T-helper 1 cell treated with Interleukin-12 subunit alpha and Interleukin-12 subunit beta and Interleukin-4 antibody, amounts not matched to agents 30 ng/mL and 1 ng/mL, for 36 hours (primary cell): ENCODE measurements around the gene AVPR1B. TPM values are rescaled to one million over a fixed set of nuclear protein-coding genes. Genes with fewer than 3 reads are reported as not detected.

ENCODE experiments used
- intact Hi-C: fragments of 100-400 bp; cut with micrococcal nuclease; formaldehyde crosslinking; loops from one replicate; pipeline ENCODE4 v1.15.1; 2024
- total RNA-seq: library from RNA; stranded (reverse); gene quantifications from 2 replicates; pipeline ENCODE4 v1.2.3, GENCODE V29; 2022

Gene AVPR1B
- total RNA-seq, 1 donor from 2014 or later, result not detected

- intact Hi-C loops, result no loop called here
These were observed 4.4 kb downstream of the AVPR1B start for GRCh38 chr1:206112600-206113301.

- intact Hi-C loops, result no loop called here
These were observed 5.8 kb downstream of the AVPR1B start for GRCh38 chr1:206111271-206111927.

GRCh38 chr1:206110820-206111219 lies 6.4 kb downstream of the AVPR1B start:
- intact Hi-C loops, result no loop called here

GRCh38 chr1:206110161-206110560 lies 7.0 kb downstream of the AVPR1B start:
- intact Hi-C loops, result no loop called here

GRCh38 chr1:206109718-206110117 lies 7.5 kb downstream of the AVPR1B start:
- intact Hi-C loops, result no loop called here

GRCh38 chr1:206108635-206109034 lies 8.6 kb downstream of the AVPR1B start:
- intact Hi-C loops, result no loop called here

GRCh38 chr1:206107168-206107544 lies 10.0 kb downstream of the AVPR1B start:
- intact Hi-C loops, result loop anchor here (2.0 kb wide), 1 partner anchor 130 kb away; no protein-coding TSS in a partner anchor

- intact Hi-C loops, result loop anchor here (1.0 to 2.0 kb wide), 5 partner anchors 76 to 315 kb away; no protein-coding TSS in a partner anchor
These were observed 10.6 kb downstream of the AVPR1B start for GRCh38 chr1:206106328-206107167.

- intact Hi-C loops, result no loop called here
These were observed 11.7 kb downstream of the AVPR1B start for GRCh38 chr1:206105464-206105995.

GRCh38 chr1:206103979-206104378 lies 13.2 kb downstream of the AVPR1B start:
- intact Hi-C loops, result no loop called here

- intact Hi-C loops, result no loop called here
These were observed 14.8 kb downstream of the AVPR1B start for GRCh38 chr1:206102292-206102936.

GRCh38 chr1:206101351-206102045 lies 15.7 kb downstream of the AVPR1B start:
- intact Hi-C loops, result no loop called here

GRCh38 chr1:206100226-206100815 lies 16.9 kb downstream of the AVPR1B start:
- intact Hi-C loops, result no loop called here

GRCh38 chr1:206098242-206098919 lies 18.8 kb downstream of the AVPR1B start:
- intact Hi-C loops, result no loop called here

- intact Hi-C loops, result no loop called here
These were observed 19.8 kb downstream of the AVPR1B start for GRCh38 chr1:206097381-206097780.

- intact Hi-C loops, result no loop called here
These were observed 23.2 kb downstream of the AVPR1B start for GRCh38 chr1:206094024-206094423.

GRCh38 chr1:206089341-206089740 lies 27.8 kb downstream of the AVPR1B start:
- intact Hi-C loops, result no loop called here

- intact Hi-C loops, result no loop called here
These were observed 30.1 kb downstream of the AVPR1B start for GRCh38 chr1:206087091-206087490.

GRCh38 chr1:206083750-206084149 lies 33.4 kb downstream of the AVPR1B start:
- intact Hi-C loops, result no loop called here
